HepG2 (cell line): ENCODE data around the gene GTSF1L. TPM values are rescaled to one million over a fixed set of nuclear protein-coding genes. Genes with fewer than 3 reads are reported as not detected.

Source experiments
- ATAC-seq: fragments of 200-7000 bp; cut with Tn5 transposase; 3 replicates; pipeline ENCODE4 v1.9.1; 2020; ENCODE audit warnings: mild to moderate bottlenecking, moderate library complexity
- BruUV-seq: library from RNA; stranded (reverse); fragments of 400-500 nt; replicated peaks from 2 replicates; lab custom pipeline; 2021; lab: Mats Ljungman, UMichigan
- CTCF ChIA-PET: fragments of 300-600 bp; formaldehyde crosslinking; extraction: SDS; loops from one replicate; lab custom pipeline; 2021; ENCODE audit warnings: low total read pairs, inconsistent platforms, low intra/inter-chr PET ratio; lab: Yijun Ruan, JAX
- POLR2A ChIA-PET: fragments of 350-600 bp; sonication (Branson Sonifier 250); formaldehyde crosslinking; loops from one replicate; lab custom pipeline; 2020; ENCODE audit warnings: antibody characterized with exemption, inconsistent platforms; lab: Yijun Ruan, JAX
- DNase-seq: peaks from one replicate; pipeline ENCODE4 v3.0.0-alpha.2; 2015; ENCODE audit warnings: low spot score
- FAIRE-seq: peaks from 3 replicates; lab custom pipeline; 2011; peaks lifted over from hg19 to GRCh38; lab: Jason Lieb, UNC
- H2AFZ ChIP-seq: one replicate; pipeline ENCODE4 v1.6.1; 2011; ENCODE audit warnings: low read length, inconsistent platforms
- H3K27ac ChIP-seq: fragments of 300-600 bp; 3 replicates; pipeline ENCODE4 v1.8.0; 2011; ENCODE audit warnings: mixed run types, mild to moderate bottlenecking, mixed read lengths, low read length, inconsistent platforms; ENCODE audit not compliant: insufficient read depth; ENCODE audit errors: extremely low read length
- H3K27me3 ChIP-seq, 2 experiments: fragments of 200-600 bp in 1 of 2; 2 replicates in 1 of 2; 3 replicates in 1 of 2; pipeline versions ENCODE4 v1.6.0 to v1.8.0; 2011; ENCODE audit warnings: low read length in 2 of 2, mild to moderate bottlenecking in 2 of 2, moderate library complexity in 2 of 2, inconsistent platforms in 1 of 2; ENCODE audit not compliant: insufficient read depth in 2 of 2, control insufficient read depth in 1 of 2
- H3K36me3 ChIP-seq, 2 experiments: fragments of 200-600 bp in 1 of 2; replicated peaks in 1 of 2; 2 replicates in 1 of 2; 3 replicates in 1 of 2; pipeline versions ENCODE4 v1.5.1 to v1.8.0; 2011; ENCODE audit warnings: low read length in 2 of 2, inconsistent platforms in 1 of 2; ENCODE audit not compliant: insufficient read depth in 2 of 2, control insufficient read depth in 1 of 2
- H3K4me1 ChIP-seq: 2 replicates; pipeline ENCODE4 v1.5.1; 2012; ENCODE audit warnings: low read length, inconsistent platforms; ENCODE audit not compliant: insufficient read depth
- H3K4me2 ChIP-seq: 2 replicates; pipeline ENCODE4 v1.6.0; 2011; ENCODE audit warnings: low read depth, low read length, inconsistent platforms
- H3K4me3 ChIP-seq, 3 experiments: fragments of 200-600 bp in 1 of 3; sonication (generic), shearing (Covaris generic) in 1 of 3; replicated peaks in 1 of 3; 2 replicates each; pipeline ENCODE4 v1.5.1; 2011 to 2016; ENCODE audit warnings: low read length in 3 of 3, inconsistent platforms in 2 of 3, low read depth in 2 of 3, mild to moderate bottlenecking in 2 of 3, control low read depth in 1 of 3, mixed read lengths in 1 of 3; ENCODE audit not compliant: insufficient read depth in 1 of 3
- H3K79me2 ChIP-seq: one replicate; pipeline ENCODE4 v1.6.1; 2011; ENCODE audit warnings: low read length, inconsistent platforms; ENCODE audit not compliant: insufficient read depth
- H3K9ac ChIP-seq: 2 replicates; pipeline ENCODE4 v1.6.0; 2011; ENCODE audit warnings: mild to moderate bottlenecking, low read depth, low read length, inconsistent platforms; ENCODE audit not compliant: insufficient read depth
- H3K9me3 ChIP-seq: 2 replicates; pipeline ENCODE4 v1.5.1; 2012; ENCODE audit warnings: mild to moderate bottlenecking, low read length
- H4K20me1 ChIP-seq: 2 replicates; pipeline ENCODE4 v1.6.0; 2011; ENCODE audit warnings: inconsistent platforms, mild to moderate bottlenecking, low read length, moderate library complexity; ENCODE audit not compliant: insufficient read depth
- AFF4 ChIP-seq: sonication (generic); formaldehyde crosslinking; IDR thresholded peaks from 2 replicates; pipeline ENCODE4 v1.4.0; 2020; ENCODE audit warnings: missing genetic modification reagents
- ASH2L ChIP-seq: fragments of 300-600, 200-600 bp; sonication (generic); IDR thresholded peaks from 2 replicates; pipeline ENCODE4 v1.7.0; 2017; ENCODE audit warnings: low read depth, mild to moderate bottlenecking, moderate library complexity, mixed read lengths, low read length; ENCODE audit not compliant: insufficient read length
- BRF2 ChIP-seq: sonication (generic); formaldehyde crosslinking; IDR thresholded peaks from 2 replicates; pipeline ENCODE4 v1.8.1; 2022; ENCODE audit warnings: mild to moderate bottlenecking, missing genetic modification reagents
- HMG20B ChIP-seq: conservative IDR thresholded peaks from 2 replicates; pipeline ENCODE4 v1.6.1; 2016; ENCODE audit warnings: missing genetic modification reagents, missing compliant biosample characterization
- KDM2A ChIP-seq: sonication (generic); formaldehyde crosslinking; IDR thresholded peaks from 2 replicates; pipeline ENCODE4 v1.4.0; 2020; ENCODE audit warnings: low read depth, missing genetic modification reagents, borderline replicate concordance
- MATR3 ChIP-seq: sonication (generic); formaldehyde crosslinking; IDR thresholded peaks from 2 replicates; pipeline ENCODE4 v1.4.0; 2020; ENCODE audit warnings: missing genetic modification reagents
- PLSCR1 ChIP-seq: sonication (generic); formaldehyde crosslinking; IDR thresholded peaks from 2 replicates; pipeline ENCODE4 v1.5.0; 2020; ENCODE audit warnings: missing genetic modification reagents, mild to moderate bottlenecking, borderline replicate concordance
- PTBP1 ChIP-seq: fragments of 200-400 bp; formaldehyde crosslinking; IDR thresholded peaks from 2 replicates; pipeline ENCODE4 v1.6.1; 2018; ENCODE audit warnings: low read length, low read depth; ENCODE audit not compliant: poor library complexity, severe bottlenecking
- SP5 ChIP-seq: IDR thresholded peaks from 2 replicates; pipeline ENCODE4 v1.6.1; 2016; ENCODE audit warnings: low read depth, borderline replicate concordance
- ZBTB14 ChIP-seq: sonication (generic); formaldehyde crosslinking; IDR thresholded peaks from 2 replicates; pipeline ENCODE4 v1.4.0; 2020; ENCODE audit warnings: missing genetic modification reagents
- ZNF558 ChIP-seq: sonication (generic); formaldehyde crosslinking; IDR thresholded peaks from 2 replicates; pipeline ENCODE4 v1.9.0; 2022; ENCODE audit warnings: mild to moderate bottlenecking, missing genetic modification reagents, borderline replicate concordance
- ZUFSP ChIP-seq: sonication (generic); formaldehyde crosslinking; IDR thresholded peaks from 2 replicates; pipeline ENCODE4 v1.9.0; 2021; ENCODE audit warnings: missing genetic modification reagents, mild to moderate bottlenecking, borderline replicate concordance
- WGBS: methylation state at CpG from one replicate; pipeline ENCODE4 v1.1.6; 2017; ENCODE audit warnings: low lambda C conversion rate; 5-methylcytosine and 5-hydroxymethylcytosine counted together
- in situ Hi-C: cut with HindIII; loops from 2 replicates; pipeline ENCODE4 v1.10.0; 2017; ENCODE audit warnings: low pct_unique_long_range_greater_than_20kb; ENCODE audit not compliant: extremely low pct_ligation_motif_present
- intact Hi-C: fragments of 100-400 bp; cut with micrococcal nuclease; formaldehyde crosslinking; loops from one replicate; pipeline ENCODE4 v1.10.0; 2022; ENCODE audit not compliant: unreplicated experiment
- polyA plus RNA-seq, 8 experiments: library from polyadenylated mRNA; depleted of rRNA in 3 of 8; stranded (reverse) in 7 of 8; unstranded in 1 of 8; fragments of >200 nt; fragmentation: Illumina TruSeq in 4 of 8; extraction: Trizol in 4 of 8; gene quantifications; 2 replicates each; pipeline versions ENCODE4 v1.2.1 to v1.2.3, GENCODE V29; 2011 to 2016; ENCODE audit warnings: low read depth in 4 of 8, missing spikeins in 1 of 8, mixed read lengths in 1 of 8; ENCODE audit not compliant: insufficient read depth in 1 of 8
- total RNA-seq, 5 experiments: library from RNA; depleted of rRNA; stranded (reverse); fragments of >200 nt; fragmentation: Illumina TruSeq; extraction: Trizol; gene quantifications; 2 replicates each; pipeline ENCODE4 v1.2.3, GENCODE V29; 2016; ENCODE audit warnings: low read depth in 1 of 5
- TF ChIP-seq, protein P1 (sequence below): sonication (generic); formaldehyde crosslinking; IDR thresholded peaks from 2 replicates; pipeline ENCODE4 v1.4.0; 2020; ENCODE audit warnings: missing genetic modification reagents

The GTSF1L gene
- total and polyA plus RNA-seq, 2 of the 13 experiments (the other 11 are each of a cell fraction or from before 2014, with no cell fraction given): not detected

DNA sequence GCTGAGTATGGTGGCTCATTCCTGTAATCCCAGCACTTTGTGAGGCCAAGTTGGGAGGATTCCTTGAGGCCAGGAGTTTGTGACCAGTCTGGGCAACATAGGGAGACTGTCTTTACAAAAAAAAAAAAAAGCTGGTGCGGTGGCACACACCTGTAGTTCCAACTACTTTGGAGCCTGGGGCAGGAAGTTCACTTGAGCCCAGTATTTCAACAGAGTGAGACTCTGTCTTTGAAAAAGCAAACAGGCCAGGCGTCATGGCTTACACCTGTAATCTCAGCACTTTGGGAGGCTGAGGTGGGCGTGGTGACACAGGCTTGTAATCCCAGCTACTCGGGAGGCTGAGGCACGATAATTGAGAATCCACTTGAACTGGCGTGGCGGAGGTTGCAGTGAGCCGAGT, 31.2 kb downstream of the GTSF1L start:
- Histone ChIP-seq H3K9ac (no peak overlapping the region), H3K9me3 (no peaks in the 10 kb centered on the region), H3K79me2 (no peaks in the 10 kb centered on the region), H3K4me2 (no peak overlapping the region), H4K20me1 (no peaks in the 10 kb centered on the region), H3K27ac (no peak overlapping the region), H3K4me3 (no peak overlapping the region), H3K36me3 (peaks cover 11 to 32% of the 10 kb centered on the region in 2 experiments), H3K27me3 (no peaks in the 10 kb centered on the region), H2AFZ (no peak overlapping the region), H3K4me1 (no peaks in the 10 kb centered on the region)
- DNase-seq (no peak), FAIRE-seq (no peak), ATAC-seq (no peak)
- no TSS peak for BruUV-seq
- intact Hi-C loops: no loop called here
- ChIA-PET POLR2A (no interaction called here), CTCF (no interaction called here)
- in situ Hi-C loops: no loop called here
- WGBS: 94% methylated on average over 8 of the region's 8 CpGs
- no peak for TF ChIP-seq MATR3 (CRISPR knock-in tag)
- TF ChIP-seq, protein P1, sequence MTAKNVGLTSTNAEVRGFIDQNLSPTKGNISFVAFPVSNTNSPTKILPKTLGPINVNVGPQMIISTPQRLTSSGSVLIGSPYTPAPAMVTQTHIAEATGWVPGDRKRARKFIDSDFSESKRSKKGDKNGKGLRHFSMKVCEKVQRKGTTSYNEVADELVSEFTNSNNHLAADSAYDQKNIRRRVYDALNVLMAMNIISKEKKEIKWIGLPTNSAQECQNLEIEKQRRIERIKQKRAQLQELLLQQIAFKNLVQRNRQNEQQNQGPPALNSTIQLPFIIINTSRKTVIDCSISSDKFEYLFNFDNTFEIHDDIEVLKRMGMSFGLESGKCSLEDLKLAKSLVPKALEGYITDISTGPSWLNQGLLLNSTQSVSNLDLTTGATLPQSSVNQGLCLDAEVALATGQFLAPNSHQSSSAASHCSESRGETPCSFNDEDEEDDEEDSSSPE (CRISPR knock-in tag): no peak
- TF ChIP-seq BRF2 (CRISPR knock-in tag): no peak
- no peak for TF ChIP-seq PTBP1
- TF ChIP-seq KDM2A: no peak
- TF ChIP-seq ZBTB14 (CRISPR knock-in tag): no peak
- TF ChIP-seq ZUFSP (CRISPR knock-in tag): no peak
- TF ChIP-seq PLSCR1 (CRISPR knock-in tag): no peak
- no peak for TF ChIP-seq ZNF558 (CRISPR knock-in tag)
- no peak for TF ChIP-seq HMG20B
- no peak for TF ChIP-seq ASH2L
- TF ChIP-seq SP5 (CRISPR knock-in tag): no peak
- TF ChIP-seq AFF4 (CRISPR knock-in tag): no peak
